Coronary artery (tissue), 2 donors: ENCODE results near the gene ZBTB47.

ENCODE experiments used
- DNase-seq: peaks from one replicate; pipeline ENCODE4 v3.0.0-alpha.2; 2017; ENCODE audit warnings: low spot score
- H3K27ac ChIP-seq, 2 donors: fragments of 200-600 bp; sonication (generic); one replicate each; pipeline ENCODE4 v1.5.1; 2016 to 2019
- H3K4me3 ChIP-seq: fragments of 200-600 bp; sonication (generic); 2 replicates; pipeline ENCODE4 v1.5.1; 2016; ENCODE audit warnings: mild to moderate bottlenecking, moderate library complexity
- CTCF ChIP-seq: fragments of 200-600 bp; sonication (generic); IDR thresholded peaks from one replicate; pipeline ENCODE4 v1.5.1; 2019; ENCODE audit warnings: antibody characterized with exemption

ZBTB47 gene

GRCh38 chr3:42668413-42668760, 14.9 kb downstream of the ZBTB47 start:
- H3K4me3 ChIP-seq, result no peak overlapping the region
- TF ChIP-seq CTCF, result no peak
- DNase-seq, result peak; percentile 68
- no peak overlapping the region for H3K27ac ChIP-seq

GRCh38 chr3:42668793-42669217, 15.3 kb downstream of the ZBTB47 start:
- Histone ChIP-seq H3K27ac (no peak overlapping the region), H3K4me3 (no peak overlapping the region)
- TF ChIP-seq CTCF, result no peak
- DNase-seq, result peak; percentile 62

DNA sequence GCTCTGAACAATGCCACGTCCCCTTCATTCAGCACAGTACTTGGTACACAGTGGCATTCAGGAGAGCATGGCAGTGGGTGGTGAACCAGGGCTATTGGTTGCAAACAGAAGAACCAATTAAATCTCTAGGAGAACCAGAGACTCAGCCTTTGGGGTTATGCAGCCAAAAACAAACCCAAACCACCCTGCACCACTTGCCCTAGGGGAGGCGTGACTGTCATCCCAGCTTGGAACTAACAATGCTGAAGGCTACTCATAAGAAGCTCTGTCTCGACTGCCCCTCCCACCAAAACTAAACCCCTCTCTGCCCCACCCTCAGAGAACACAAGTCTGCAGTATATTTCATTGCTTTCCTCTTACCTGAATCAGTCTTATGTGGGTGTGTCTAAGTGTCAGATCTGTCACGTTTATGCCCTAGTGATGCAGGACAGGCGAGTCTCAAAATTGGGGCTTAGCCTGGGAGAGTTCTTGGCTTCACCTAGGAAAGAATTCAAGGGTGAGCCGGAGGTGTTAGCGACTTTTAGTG, 16.6 kb downstream of the ZBTB47 start:
- peak; percentile 56 for DNase-seq
- H3K27ac ChIP-seq, result no peak overlapping the region
- no peak for TF ChIP-seq CTCF
- H3K4me3 ChIP-seq, result no peak overlapping the region

- Histone ChIP-seq H3K27ac (no peak overlapping the region), H3K4me3 (no peak overlapping the region)
- TF ChIP-seq CTCF, result no peak
- DNase-seq, result peak; percentile 55
Observed at GRCh38 chr3:42670670-42671069, 17.2 kb downstream of the ZBTB47 start.

- Histone ChIP-seq H3K27ac (no peak overlapping the region), H3K4me3 (no peak overlapping the region)
- no peak for TF ChIP-seq CTCF
- no peak for DNase-seq
Observed at GRCh38 chr3:42672515-42672914, 19.0 kb downstream of the ZBTB47 start.

DNA sequence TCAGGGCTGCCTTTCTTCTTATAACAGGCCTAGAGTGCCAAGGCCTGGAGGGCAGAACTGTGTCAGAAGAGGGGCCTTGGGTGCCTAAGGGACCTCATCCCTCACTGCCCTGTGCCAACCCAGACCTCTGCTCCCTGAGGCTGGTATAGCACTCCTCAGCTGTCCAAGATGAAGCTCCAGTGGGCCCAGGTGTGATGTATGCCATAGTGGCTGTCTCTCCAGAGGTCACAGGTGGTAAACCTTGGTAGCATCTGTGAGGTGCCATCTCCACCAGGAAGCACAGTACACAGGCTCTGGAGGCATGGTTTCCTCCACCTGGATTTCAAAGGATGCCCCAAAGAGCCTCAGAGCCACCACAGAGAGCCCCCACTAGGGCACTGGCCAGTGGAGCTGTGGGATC, 19.6 kb downstream of the ZBTB47 start:
- DNase-seq, result no peak
- Histone ChIP-seq H3K4me3 (no peak overlapping the region), H3K27ac (no peak overlapping the region)
- no peak for TF ChIP-seq CTCF

DNA sequence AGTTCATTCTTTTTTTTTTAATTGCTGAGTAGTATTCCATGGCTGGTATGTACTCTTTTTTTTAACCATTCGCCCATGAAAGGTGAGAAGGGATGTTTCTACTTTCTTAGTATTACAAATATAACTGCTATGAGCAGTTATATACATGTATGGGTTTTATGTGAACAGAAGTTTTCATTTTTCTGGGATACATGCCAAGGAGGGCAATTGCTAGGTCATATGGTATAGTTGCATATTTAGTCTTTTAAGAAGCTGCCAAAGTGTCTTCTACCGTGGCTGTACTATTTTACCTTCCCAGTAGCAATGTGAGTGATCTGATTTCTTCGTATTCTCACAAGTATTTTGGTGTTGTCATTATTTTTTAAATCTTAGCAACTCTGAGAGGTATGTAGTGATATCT, 20.6 kb downstream of the ZBTB47 start:
- no peak for TF ChIP-seq CTCF
- Histone ChIP-seq H3K4me3 (no peak overlapping the region), H3K27ac (no peak overlapping the region)
- no peak for DNase-seq
